ENCODE measurements around the gene FNDC4.

Gene FNDC4

GRCh38 chr2:27498975-27499374 is 4.0 kb upstream of the FNDC4 start:
- Histone ChIP-seq H3K27me3 (ENCODE audit: insufficient read depth, low read length, poor library complexity, severe bottlenecking) (no peaks in the 10 kb centered on the region), H3K9me2 (replicated peaks; ENCODE audit: low read depth, low read length) (no peaks in the 10 kb centered on the region), H4K20me1 (ENCODE audit: insufficient read depth, low read length, poor library complexity, severe bottlenecking) (no peaks in the 10 kb centered on the region), H3K4me3 (ENCODE audit: low read length, poor library complexity, severe bottlenecking) (no peak overlapping the region), H3F3A (ENCODE audit: low read depth) (no peaks in the 10 kb centered on the region), H2AFZ (ENCODE audit: low read length) (no peak overlapping the region), H3K9ac (ENCODE audit: low read depth, low read length, poor library complexity, severe bottlenecking) (no peak overlapping the region), H3K9me3 (ENCODE audit: insufficient read depth, low read depth, low read length) (no peaks in the 10 kb centered on the region), H3K36me3 (ENCODE audit: insufficient read depth, low read length) (no peaks in the 10 kb centered on the region), H3K4me1 (ENCODE audit: insufficient read depth, low read length, poor library complexity, severe bottlenecking) (no peaks in the 10 kb centered on the region), H3K4me2 (ENCODE audit: low read depth, low read length, poor library complexity, severe bottlenecking) (no peak overlapping the region), H3K79me2 (ENCODE audit: insufficient read depth, low read length) (no peaks in the 10 kb centered on the region)
- TF ChIP-seq CTCF (conservative IDR thresholded peaks at IDR 0.05; ENCODE audit: low read length) (no peak), EZH2phosphoT487 (IDR thresholded peaks at IDR 0.05; ENCODE audit: borderline replicate concordance) (no peak)

- H3K79me2 ChIP-seq (ENCODE audit: insufficient read depth, low read length), result no peaks in the 10 kb centered on the region
- H3F3A ChIP-seq (ENCODE audit: low read depth), result no peaks in the 10 kb centered on the region
- H4K20me1 ChIP-seq (ENCODE audit: insufficient read depth, low read length, poor library complexity, severe bottlenecking), result no peaks in the 10 kb centered on the region
- no peaks in the 10 kb centered on the region for H3K9me3 ChIP-seq (ENCODE audit: insufficient read depth, low read depth, low read length)
- no peak overlapping the region for H2AFZ ChIP-seq (ENCODE audit: low read length)
- no peaks in the 10 kb centered on the region for H3K4me1 ChIP-seq (ENCODE audit: insufficient read depth, low read length, poor library complexity, severe bottlenecking)
- no peaks in the 10 kb centered on the region for H3K9me2 ChIP-seq (replicated peaks; ENCODE audit: low read depth, low read length)
- TF ChIP-seq CTCF (conservative IDR thresholded peaks at IDR 0.05; ENCODE audit: low read length) (no peak), EZH2phosphoT487 (IDR thresholded peaks at IDR 0.05; ENCODE audit: borderline replicate concordance) (no peak)
- no peak overlapping the region for H3K4me3 ChIP-seq (ENCODE audit: low read length, poor library complexity, severe bottlenecking)
- H3K27me3 ChIP-seq (ENCODE audit: insufficient read depth, low read length, poor library complexity, severe bottlenecking), result no peaks in the 10 kb centered on the region
- no peak overlapping the region for H3K4me2 ChIP-seq (ENCODE audit: low read depth, low read length, poor library complexity, severe bottlenecking)
- no peaks in the 10 kb centered on the region for H3K36me3 ChIP-seq (ENCODE audit: insufficient read depth, low read length)
- H3K9ac ChIP-seq (ENCODE audit: low read depth, low read length, poor library complexity, severe bottlenecking), result no peak overlapping the region
Measured at GRCh38 chr2:27497288-27497627, 2.3 kb upstream of the FNDC4 start.

GRCh38 chr2:27496357-27497287 is 1.6 kb upstream of the FNDC4 start, which contains the start of gene GCKR:
GCKR (plus strand) TSS chr2:27496839; CDS start chr2:27496905, 66 bp downstream.
- TF ChIP-seq EZH2phosphoT487 (IDR thresholded peaks at IDR 0.05; ENCODE audit: borderline replicate concordance), result no peak
- TF ChIP-seq CTCF (conservative IDR thresholded peaks at IDR 0.05; ENCODE audit: low read length), result no peak
- Histone ChIP-seq H2AFZ (ENCODE audit: low read length) (no peak within 1 kb of the TSS), H3K9ac (ENCODE audit: low read depth, low read length, poor library complexity, severe bottlenecking) (no peak within 1 kb of the TSS), H3F3A (ENCODE audit: low read depth) (no peaks in the 10 kb centered on the region), H3K79me2 (ENCODE audit: insufficient read depth, low read length) (no peaks in the 10 kb centered on the region), H3K27me3 (ENCODE audit: insufficient read depth, low read length, poor library complexity, severe bottlenecking) (no peaks in the 10 kb centered on the region), H3K9me2 (replicated peaks; ENCODE audit: low read depth, low read length) (no peaks in the 10 kb centered on the region), H3K4me3 (ENCODE audit: low read length, poor library complexity, severe bottlenecking) (no peak within 1 kb of the TSS), H3K9me3 (ENCODE audit: insufficient read depth, low read depth, low read length) (no peaks in the 10 kb centered on the region), H3K36me3 (ENCODE audit: insufficient read depth, low read length) (no peaks in the 10 kb centered on the region), H3K4me1 (ENCODE audit: insufficient read depth, low read length, poor library complexity, severe bottlenecking) (no peaks in the 10 kb centered on the region), H3K4me2 (ENCODE audit: low read depth, low read length, poor library complexity, severe bottlenecking) (no peak within 1 kb of the TSS), H4K20me1 (ENCODE audit: insufficient read depth, low read length, poor library complexity, severe bottlenecking) (no peaks in the 10 kb centered on the region)

Data from Loucy (cell line).